Mucosa of descending colon (tissue), 3 donors: ENCODE data around the gene ABCG8. TPM values are rescaled to one million over a fixed set of nuclear protein-coding genes. Genes with fewer than 3 reads are reported as not detected.

Source experiments
- ATAC-seq: fragments of 200-7000 bp; cut with Tn5 transposase; one replicate; pipeline ENCODE4 v1.9.1; 2020; ENCODE audit warnings: mild to moderate bottlenecking, moderate library complexity
- DNase-seq, 3 donors: peaks; one replicate each; pipeline ENCODE4 v3.0.0-alpha.2; 2020
- H3K36me3 ChIP-seq: fragments of 200-600 bp; one replicate; pipeline ENCODE4 v1.8.0; 2021; ENCODE audit warnings: low read depth, mild to moderate bottlenecking
- H3K4me1 ChIP-seq: fragments of 200-600 bp; one replicate; pipeline ENCODE4 v1.8.0; 2021; ENCODE audit warnings: low read depth, mild to moderate bottlenecking
- H3K4me3 ChIP-seq: fragments of 200-600 bp; one replicate; pipeline ENCODE4 v1.8.0; 2021; ENCODE audit warnings: mild to moderate bottlenecking
- H3K9me3 ChIP-seq: fragments of 200-600 bp; one replicate; pipeline ENCODE4 v1.8.0; 2021; ENCODE audit warnings: mild to moderate bottlenecking
- intact Hi-C, 2 donors: fragments of 100-400 bp; cut with DNase I in 1 of 2; cut with micrococcal nuclease in 1 of 2; formaldehyde crosslinking; loops; one replicate each; pipeline versions ENCODE4 v1.11.0 to v1.11.1; 2022; cut with DNase I, micrococcal nuclease
- total RNA-seq, 3 donors: library from RNA; stranded (reverse); fragmentation: NEBNext Ultra II Directional in 2 of 3; extraction: Animal tissue kit (Norgen Biotek cat#: 25700) in 2 of 3; gene quantifications; one replicate each; pipeline versions ENCODE4 v1.2.1 to v1.2.4, GENCODE V29; 2021 to 2023
- TF ChIP-seq, protein P1 (sequence below): fragments of 200-600 bp; IDR thresholded peaks from one replicate; pipeline ENCODE4 v1.8.0; 2022; ENCODE audit warnings: antibody characterized with exemption, mild to moderate bottlenecking
- donor health status: DM: no; HTN: no; CAD: no; lungs with moderate emphysema.
- donor health status: DM: no; HTN: no; CAD: no.
- donor health status: DM: no; HTN: yes; CAD: no.

The ABCG8 gene
- total RNA-seq, 3 donors from 2014 or later = 0.06 to 0.87 (median 0.49) TPM

DNA sequence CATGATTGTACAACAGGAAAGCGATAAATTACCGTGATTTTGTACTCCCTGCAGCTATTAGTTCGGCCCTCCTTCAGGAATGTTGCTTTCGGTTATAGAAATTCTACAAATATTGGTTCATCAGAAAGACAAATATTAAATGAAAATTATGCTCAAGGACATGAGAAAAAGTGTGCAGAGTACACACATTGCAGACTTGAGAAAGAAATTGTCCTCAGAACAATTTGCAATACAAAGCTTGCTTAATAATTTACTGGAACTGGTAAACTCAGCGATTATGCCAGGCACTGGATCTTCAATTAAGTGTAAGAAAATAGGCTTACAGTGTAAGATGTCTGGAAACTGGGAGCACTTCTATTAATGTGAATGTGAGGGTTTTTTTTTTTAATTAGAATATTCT lies 45.9 kb downstream of the ABCG8 start:
- Histone ChIP-seq H3K4me1 (no peaks in the 10 kb centered on the region), H3K9me3 (no peaks in the 10 kb centered on the region), H3K4me3 (no peak overlapping the region), H3K36me3 (no peaks in the 10 kb centered on the region)
- DNase-seq = no peak
- ATAC-seq = no peak
- TF ChIP-seq, protein P1, sequence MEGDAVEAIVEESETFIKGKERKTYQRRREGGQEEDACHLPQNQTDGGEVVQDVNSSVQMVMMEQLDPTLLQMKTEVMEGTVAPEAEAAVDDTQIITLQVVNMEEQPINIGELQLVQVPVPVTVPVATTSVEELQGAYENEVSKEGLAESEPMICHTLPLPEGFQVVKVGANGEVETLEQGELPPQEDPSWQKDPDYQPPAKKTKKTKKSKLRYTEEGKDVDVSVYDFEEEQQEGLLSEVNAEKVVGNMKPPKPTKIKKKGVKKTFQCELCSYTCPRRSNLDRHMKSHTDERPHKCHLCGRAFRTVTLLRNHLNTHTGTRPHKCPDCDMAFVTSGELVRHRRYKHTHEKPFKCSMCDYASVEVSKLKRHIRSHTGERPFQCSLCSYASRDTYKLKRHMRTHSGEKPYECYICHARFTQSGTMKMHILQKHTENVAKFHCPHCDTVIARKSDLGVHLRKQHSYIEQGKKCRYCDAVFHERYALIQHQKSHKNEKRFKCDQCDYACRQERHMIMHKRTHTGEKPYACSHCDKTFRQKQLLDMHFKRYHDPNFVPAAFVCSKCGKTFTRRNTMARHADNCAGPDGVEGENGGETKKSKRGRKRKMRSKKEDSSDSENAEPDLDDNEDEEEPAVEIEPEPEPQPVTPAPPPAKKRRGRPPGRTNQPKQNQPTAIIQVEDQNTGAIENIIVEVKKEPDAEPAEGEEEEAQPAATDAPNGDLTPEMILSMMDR = no peak
- intact Hi-C loops = no loop called here

DNA sequence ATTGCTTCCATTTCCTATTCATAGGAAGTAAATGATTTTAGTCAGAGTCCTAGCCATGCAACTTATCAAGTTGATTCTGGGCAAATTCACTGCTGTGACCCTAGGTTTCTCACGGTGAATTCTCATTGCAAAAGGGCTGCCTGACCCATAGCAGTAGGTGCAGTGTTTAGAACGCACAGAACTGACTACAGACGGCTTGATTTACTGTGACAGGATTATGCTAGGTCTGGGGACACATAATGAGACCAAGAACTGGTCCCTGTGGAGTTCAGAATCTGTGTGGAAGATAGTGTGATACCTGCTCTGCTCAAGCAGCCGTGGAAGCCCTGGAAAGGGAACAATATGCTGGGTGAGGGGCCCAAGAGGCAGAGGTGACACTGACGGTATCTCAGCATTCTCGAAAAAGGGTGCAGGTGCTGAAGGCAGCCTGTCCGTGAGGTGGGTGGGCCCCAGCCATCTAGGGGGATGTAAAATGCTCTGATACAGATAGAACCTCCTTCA lies 46.4 kb downstream of the ABCG8 start:
- Histone ChIP-seq H3K4me3 (no peak overlapping the region), H3K9me3 (no peaks in the 10 kb centered on the region), H3K36me3 (no peaks in the 10 kb centered on the region), H3K4me1 (no peaks in the 10 kb centered on the region)
- ATAC-seq (no peak), DNase-seq (no peak)
- intact Hi-C loops = no loop called here
- TF ChIP-seq, protein P1 = no peak

DNA sequence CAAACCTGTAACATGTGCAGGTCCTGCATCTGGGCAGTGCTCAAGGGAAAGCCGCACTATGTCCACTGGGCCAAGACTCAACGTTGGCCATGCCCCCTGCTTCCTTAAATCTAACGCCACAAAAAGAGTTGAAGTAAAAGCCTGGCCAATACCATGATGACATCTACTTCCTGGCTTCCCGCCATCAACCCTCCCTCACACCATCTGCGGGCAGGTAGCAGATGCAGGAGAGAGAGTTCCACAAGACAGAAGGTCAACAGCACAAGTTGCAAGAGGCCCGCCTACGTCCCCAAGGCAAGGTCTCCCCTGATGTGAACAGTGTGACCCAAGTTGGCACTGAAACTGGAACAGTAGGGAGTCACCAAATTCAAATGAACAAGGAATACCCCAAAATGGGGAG lies 48.4 kb downstream of the ABCG8 start:
- Histone ChIP-seq H3K4me1 (no peaks in the 10 kb centered on the region), H3K9me3 (no peaks in the 10 kb centered on the region), H3K36me3 (no peaks in the 10 kb centered on the region), H3K4me3 (no peak overlapping the region)
- DNase-seq (no peak), ATAC-seq (no peak)
- intact Hi-C loops = no loop called here
- TF ChIP-seq, protein P1 = no peak

DNA sequence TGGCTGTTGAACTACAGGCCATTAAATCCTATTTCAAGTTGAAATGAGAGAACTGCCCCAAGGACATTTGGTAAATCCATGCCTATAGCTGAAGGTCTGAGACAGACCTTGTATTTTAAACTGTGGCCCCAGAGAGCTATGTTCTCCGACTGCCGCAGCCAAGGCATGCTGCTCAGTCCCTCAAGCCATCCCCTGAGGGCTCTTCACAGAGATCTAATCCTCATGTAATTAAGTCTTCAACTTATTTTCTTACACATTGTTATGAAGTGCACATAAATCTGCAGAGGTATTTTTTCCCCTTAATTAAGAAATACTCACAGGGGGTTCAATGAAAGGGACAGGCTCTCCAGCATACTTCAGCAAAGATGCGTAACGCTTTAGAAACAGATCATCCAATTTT lies 50.6 kb downstream of the ABCG8 start:
- H3K4me3 ChIP-seq = no peak overlapping the region
- intact Hi-C loops = no loop called here
- TF ChIP-seq, protein P1 = no peak
- H3K9me3 ChIP-seq = no peaks in the 10 kb centered on the region
- H3K36me3 ChIP-seq = no peaks in the 10 kb centered on the region
- no peaks in the 10 kb centered on the region for H3K4me1 ChIP-seq
- DNase-seq (no peak), ATAC-seq (no peak)

GRCh38 chr2:43890855-43891254 lies 52.1 kb downstream of the ABCG8 start:
- Histone ChIP-seq H3K36me3 (no peaks in the 10 kb centered on the region), H3K9me3 (no peaks in the 10 kb centered on the region), H3K4me3 (no peak overlapping the region), H3K4me1 (no peaks in the 10 kb centered on the region)
- intact Hi-C loops = no loop called here
- no peak for DNase-seq
- peak; percentile 26 for ATAC-seq
- TF ChIP-seq, protein P1 = no peak

DNA sequence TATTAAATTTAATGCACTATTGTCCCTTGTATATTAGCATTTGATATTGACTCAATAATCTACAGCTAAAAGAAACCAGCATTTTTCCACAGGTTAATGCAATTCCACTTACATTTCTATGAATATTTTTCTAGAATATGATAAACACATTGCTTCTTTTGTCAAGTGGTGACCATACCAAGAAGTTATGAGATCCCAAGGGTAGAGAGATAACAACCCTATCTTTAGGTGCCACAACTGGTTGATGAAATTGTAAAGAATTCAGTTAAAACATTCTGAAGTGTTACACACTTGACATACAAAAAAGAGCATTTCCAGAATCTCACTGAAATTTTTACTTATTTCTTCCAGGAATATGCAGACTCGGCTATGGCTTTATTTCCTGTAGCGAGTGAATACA lies 56.0 kb downstream of the ABCG8 start:
- DNase-seq = no peak
- ATAC-seq = no peak
- intact Hi-C loops = no loop called here
- Histone ChIP-seq H3K36me3 (no peaks in the 10 kb centered on the region), H3K4me1 (no peaks in the 10 kb centered on the region), H3K9me3 (no peaks in the 10 kb centered on the region), H3K4me3 (no peak overlapping the region)
- TF ChIP-seq, protein P1 = no peak
